Esophagus squamous epithelium (tissue), 5 donors: ENCODE measurements around the gene ZBTB25. TPM values are rescaled to one million over a fixed set of nuclear protein-coding genes. Genes with fewer than 3 reads are reported as not detected.
"Not testable (repeated sequence)": the region's sequence is repeated elsewhere in the genome, so short reads cannot be mapped to it uniquely, and the experiment has no call there.

Experiments used
- DNase-seq: peaks from one replicate; lab custom pipeline; 2025; lab: John Stamatoyannopoulos, UW
- H3K27ac ChIP-seq, 4 donors: fragments of 200-600 bp; sonication (generic); one replicate each; pipeline ENCODE4 v1.5.1; 2016 to 2019; ENCODE audit warnings: mild to moderate bottlenecking in 1 of 4
- H3K27me3 ChIP-seq, 4 donors: fragments of 200-600 bp; sonication (generic); 1 replicate in 3 of 4; 2 replicates in 1 of 4; pipeline versions ENCODE4 v1.5.1 to v1.6.0; 2017 to 2021; ENCODE audit warnings: antibody characterized with exemption in 1 of 4
- H3K36me3 ChIP-seq, 3 donors: fragments of 200-600 bp; sonication (generic); one replicate each; pipeline ENCODE4 v1.5.1; 2016 to 2019
- H3K4me1 ChIP-seq, 3 donors: fragments of 200-600 bp; sonication (generic); one replicate each; pipeline ENCODE4 v1.5.1; 2017 to 2019
- H3K4me3 ChIP-seq, 4 donors: fragments of 200-600 bp; sonication (generic); 1 replicate in 3 of 4; 2 replicates in 1 of 4; pipeline ENCODE4 v1.5.1; 2016 to 2019; ENCODE audit warnings: mild to moderate bottlenecking in 2 of 4, moderate library complexity in 1 of 4
- H3K9me3 ChIP-seq, 3 donors: fragments of 200-600 bp; sonication (generic); one replicate each; pipeline ENCODE4 v1.5.1; 2016 to 2019
- CTCF ChIP-seq, 6 experiments: fragments of 450-650 bp in 4 of 6; fragments of 200-600 bp in 2 of 6; sonication (generic) in 2 of 6; IDR thresholded peaks; one replicate each; pipeline ENCODE4 v1.5.1; 2016 to 2019; ENCODE audit warnings: antibody characterized with exemption in 6 of 6, mild to moderate bottlenecking in 4 of 6, moderate library complexity in 4 of 6
- POLR2A ChIP-seq, 4 donors: fragments of 450-650 bp; IDR thresholded peaks; one replicate each; pipeline ENCODE4 v1.6.1; 2017; ENCODE audit warnings: antibody characterized with exemption in 4 of 4, mild to moderate bottlenecking in 4 of 4, moderate library complexity in 3 of 4
- WGBS, 2 donors: methylation state at CpG; one replicate each; pipeline ENCODE4 v1.1.5; 2018; 5-methylcytosine and 5-hydroxymethylcytosine counted together
- intact Hi-C: fragments of 100-400 bp; cut with DNase I; formaldehyde crosslinking; loops from one replicate; pipeline ENCODE4 v1.15.0; 2022
- total RNA-seq, 4 donors: library from RNA; depleted of rRNA; stranded (reverse); fragments of >200 nt; gene quantifications; one replicate each; pipeline ENCODE4 v1.1.0, GENCODE V29; 2016
- donor health status: DM: yes; HTN: yes; CAD: no.

Gene ZBTB25
- total RNA-seq, 4 donors from 2014 or later: 2.4 to 8.0 (median 3.1) TPM

GRCh38 chr14:64522591-64523355 lies 19.1 kb upstream of the ZBTB25 start:
- H3K27ac ChIP-seq: no peak overlapping the region
- no peak for TF ChIP-seq CTCF (IDR thresholded peaks at IDR 0.05)
- no peak for TF ChIP-seq POLR2A (IDR thresholded peaks at IDR 0.05)

GRCh38 chr14:64520699-64521098 lies 17.1 kb upstream of the ZBTB25 start:
- 72 to 79% methylated on average over 4 of the region's 4 CpGs for WGBS, 2 donors
- no peak for TF ChIP-seq POLR2A (IDR thresholded peaks at IDR 0.05)
- TF ChIP-seq CTCF (IDR thresholded peaks at IDR 0.05): no peak
- peaks cover 2 to 56% (median 3%) of the 10 kb centered on the region in 3 donors for H3K4me1 ChIP-seq
- intact Hi-C loops: no loop called here
- DNase-seq: no peak
- no peak overlapping the region for H3K27ac ChIP-seq
- H3K4me3 ChIP-seq: no peak overlapping the region
- H3K9me3 ChIP-seq: no peaks in the 10 kb centered on the region
- H3K36me3 ChIP-seq: peaks cover 0 to 33% (median 0%) of the 10 kb centered on the region in 3 donors
- H3K27me3 ChIP-seq: no peaks in the 10 kb centered on the region

More at GRCh38 chr14:64522591-64523355, 19.1 kb upstream of the ZBTB25 start:
- no peak overlapping the region for H3K4me3 ChIP-seq
- H3K27me3 ChIP-seq: no peaks in the 10 kb centered on the region
- no peak for DNase-seq
- 77 to 90% methylated on average over 9 of the region's 9 CpGs for WGBS, 2 donors
- peaks cover 0 to 49% (median 0%) of the 10 kb centered on the region in 3 donors for H3K36me3 ChIP-seq
- intact Hi-C loops: no loop called here
- no peaks in the 10 kb centered on the region for H3K9me3 ChIP-seq
- peaks cover 0 to 38% (median 0%) of the 10 kb centered on the region in 3 donors for H3K4me1 ChIP-seq

- 67 to 92% methylated on average over 4 of the region's 4 CpGs for WGBS, 2 donors
- Histone ChIP-seq H3K27ac (no peak overlapping the region), H3K9me3 (no peaks in the 10 kb centered on the region), H3K4me3 (no peak overlapping the region), H3K4me1 (peaks cover 4 to 80% (median 9%) of the 10 kb centered on the region in 3 donors), H3K27me3 (no peaks in the 10 kb centered on the region), H3K36me3 (peaks cover 0 to 19% (median 0%) of the 10 kb centered on the region in 3 donors)
- no peak for DNase-seq
- no peak for TF ChIP-seq CTCF (IDR thresholded peaks at IDR 0.05)
- TF ChIP-seq POLR2A (IDR thresholded peaks at IDR 0.05): no peak
- intact Hi-C loops: no loop called here
These were observed 14.6 kb upstream of the ZBTB25 start for GRCh38 chr14:64518229-64518628.

GRCh38 chr14:64517667-64518066 lies 14.0 kb upstream of the ZBTB25 start:
- H3K27me3 ChIP-seq, H3K4me3 ChIP-seq, H3K27ac ChIP-seq, intact Hi-C loops, H3K9me3 ChIP-seq, DNase-seq: not testable (repeated sequence)
- Histone ChIP-seq H3K4me1 (peaks cover 4 to 81% (median 9%) of the 10 kb centered on the region in 3 donors), H3K36me3 (peaks cover 0 to 14% (median 0%) of the 10 kb centered on the region in 3 donors)
- WGBS, 2 donors: 75 to 100% methylated on average over 3 to 6 of the region's 6 CpGs

GRCh38 chr14:64516969-64517368 lies 13.3 kb upstream of the ZBTB25 start:
- Histone ChIP-seq H3K36me3 (peaks cover 0 to 7% (median 0%) of the 10 kb centered on the region in 3 donors), H3K4me1 (peaks cover 4 to 81% (median 11%) of the 10 kb centered on the region in 3 donors), H3K27ac (no peak overlapping the region), H3K9me3 (no peaks in the 10 kb centered on the region), H3K4me3 (no peak overlapping the region), H3K27me3 (no peaks in the 10 kb centered on the region)
- no peak for DNase-seq
- no peak for TF ChIP-seq CTCF (IDR thresholded peaks at IDR 0.05)
- intact Hi-C loops: no loop called here
- 70 to 71% methylated on average over 1 of the region's 1 CpG for WGBS, 2 donors
